ENCODE measurements around the gene ISYNA1.

GRCh38 chr19:18427743-18428113, 10.2 kb downstream of the ISYNA1 start:
- no peak for TF ChIP-seq EP300 (IDR thresholded peaks at IDR 0.05)
- no peak for TF ChIP-seq POLR2AphosphoS5 (IDR thresholded peaks at IDR 0.05)
- TF ChIP-seq, protein P1, sequence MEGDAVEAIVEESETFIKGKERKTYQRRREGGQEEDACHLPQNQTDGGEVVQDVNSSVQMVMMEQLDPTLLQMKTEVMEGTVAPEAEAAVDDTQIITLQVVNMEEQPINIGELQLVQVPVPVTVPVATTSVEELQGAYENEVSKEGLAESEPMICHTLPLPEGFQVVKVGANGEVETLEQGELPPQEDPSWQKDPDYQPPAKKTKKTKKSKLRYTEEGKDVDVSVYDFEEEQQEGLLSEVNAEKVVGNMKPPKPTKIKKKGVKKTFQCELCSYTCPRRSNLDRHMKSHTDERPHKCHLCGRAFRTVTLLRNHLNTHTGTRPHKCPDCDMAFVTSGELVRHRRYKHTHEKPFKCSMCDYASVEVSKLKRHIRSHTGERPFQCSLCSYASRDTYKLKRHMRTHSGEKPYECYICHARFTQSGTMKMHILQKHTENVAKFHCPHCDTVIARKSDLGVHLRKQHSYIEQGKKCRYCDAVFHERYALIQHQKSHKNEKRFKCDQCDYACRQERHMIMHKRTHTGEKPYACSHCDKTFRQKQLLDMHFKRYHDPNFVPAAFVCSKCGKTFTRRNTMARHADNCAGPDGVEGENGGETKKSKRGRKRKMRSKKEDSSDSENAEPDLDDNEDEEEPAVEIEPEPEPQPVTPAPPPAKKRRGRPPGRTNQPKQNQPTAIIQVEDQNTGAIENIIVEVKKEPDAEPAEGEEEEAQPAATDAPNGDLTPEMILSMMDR (IDR thresholded peaks at IDR 0.05) = no peak
- no peak for TF ChIP-seq POLR2A (IDR thresholded peaks at IDR 0.05)
